ENCODE results near the gene TBK1. TPM values are rescaled to one million over a fixed set of nuclear protein-coding genes. Genes with fewer than 3 reads are reported as not detected.
"Not testable (repeated sequence)": the region's sequence is repeated elsewhere in the genome, so short reads cannot be mapped to it uniquely, and the experiment has no call there.

Gene TBK1
- total RNA-seq, 1 experiment from 2014 or later: 15.9 TPM

GRCh38 chr12:64522807-64523206 lies 70.9 kb downstream of the TBK1 start:
- ATAC-seq: no peak; the same call in 1 of the 2 replicates
- ChIA-PET POLR2A (no interaction called here), CTCF (interaction anchor here (1.1 to 2.0 kb wide), 2 partner anchors 9 to 26 kb away, joined by 3 to 8 read pairs; no protein-coding TSS in a partner anchor)
- Mint-ChIP-seq H3K27ac (no peak overlapping the region), H3K27me3 (ENCODE audit: low read depth) (no peaks in the 10 kb centered on the region; the same call in 1 of the 2 replicates), H3K4me3 (no peak overlapping the region), H3K36me3 (no peaks in the 10 kb centered on the region), H3K9me3 (no peaks in the 10 kb centered on the region), H3K4me1 (peaks cover 24% of the 10 kb centered on the region)
- TF ChIP-seq ARID4B (CRISPR knock-in tag; IDR thresholded peaks at IDR 0.05; ENCODE audit: borderline replicate concordance) (no peak), GTF2I (CRISPR knock-in tag; conservative IDR thresholded peaks at IDR 0.05) (no peak)
- DNase-seq (ENCODE audit: low spot score): no peak

GRCh38 chr12:64523565-64524444 lies 71.9 kb downstream of the TBK1 start:
- ATAC-seq; H3K27me3 Mint-ChIP-seq (ENCODE audit: low read depth); DNase-seq (ENCODE audit: low spot score); H3K9me3 Mint-ChIP-seq; H3K4me3 Mint-ChIP-seq; H3K36me3 Mint-ChIP-seq; H3K27ac Mint-ChIP-seq; POLR2A ChIA-PET: not testable (repeated sequence)
- CTCF ChIA-PET: interaction anchor here (1.1 to 1.4 kb wide), 2 partner anchors 10 to 26 kb away, joined by 3 to 5 read pairs; no protein-coding TSS in a partner anchor
- peak; percentile 68; the same call in 1 of the 2 replicates for TF ChIP-seq ZNF121 (CRISPR knock-in tag; IDR thresholded peaks at IDR 0.05)
- peaks cover 17% of the 10 kb centered on the region for H3K4me1 Mint-ChIP-seq

GRCh38 chr12:64525461-64526160 lies 73.7 kb downstream of the TBK1 start:
- ChIA-PET POLR2A (no interaction called here), CTCF (interaction anchor here (0.5 kb wide), 1 partner anchor 185 kb away, joined by 3 read pairs; no protein-coding TSS in a partner anchor)
- DNase-seq (ENCODE audit: low spot score): no peak

More at GRCh38 chr12:64525461-64526160, 73.7 kb downstream of the TBK1 start:
- no peak for ATAC-seq
- TF ChIP-seq GTF2I (CRISPR knock-in tag; conservative IDR thresholded peaks at IDR 0.05) (no peak), KAT7 (CRISPR knock-in tag; IDR thresholded peaks at IDR 0.05; ENCODE audit: borderline replicate concordance) (no peak), ATF1 (CRISPR knock-in tag; IDR thresholded peaks at IDR 0.05) (no peak), ELF4 (CRISPR knock-in tag; IDR thresholded peaks at IDR 0.05; ENCODE audit: low read depth) (no peak), NFYB (CRISPR knock-in tag; conservative IDR thresholded peaks at IDR 0.05; ENCODE audit: low read depth) (no peak), TCF7 (CRISPR knock-in tag; IDR thresholded peaks at IDR 0.05; ENCODE audit: low read depth) (no peak), STAT6 (CRISPR knock-in tag; conservative IDR thresholded peaks at IDR 0.05; ENCODE audit: low read depth) (no peak), CREB1 (CRISPR knock-in tag; IDR thresholded peaks at IDR 0.05) (no peak), MYBL2 (CRISPR knock-in tag; IDR thresholded peaks at IDR 0.05) (no peak), USF2 (CRISPR knock-in tag; IDR thresholded peaks at IDR 0.05) (no peak), RORB (CRISPR knock-in tag; IDR thresholded peaks at IDR 0.05) (no peak), ZNF317 (CRISPR knock-in tag; IDR thresholded peaks at IDR 0.05; ENCODE audit: borderline replicate concordance, low read depth) (no peak), E2F1 (CRISPR knock-in tag; IDR thresholded peaks at IDR 0.05) (no peak), TEAD1 (CRISPR knock-in tag; IDR thresholded peaks at IDR 0.05) (no peak), PREB (CRISPR knock-in tag; IDR thresholded peaks at IDR 0.05; ENCODE audit: borderline replicate concordance) (no peak)
- peaks cover 17% of the 10 kb centered on the region for H3K4me1 Mint-ChIP-seq
- H3K9me3 Mint-ChIP-seq: no peaks in the 10 kb centered on the region
- H3K36me3 Mint-ChIP-seq: no peaks in the 10 kb centered on the region
- no peak overlapping the region for H3K27ac Mint-ChIP-seq
- H3K4me3 Mint-ChIP-seq: no peak overlapping the region
- no peaks in the 10 kb centered on the region; the same call in 1 of the 2 replicates for H3K27me3 Mint-ChIP-seq (ENCODE audit: low read depth)
